ENCODE measurements around the gene ADAM8. TPM values are rescaled to one million over a fixed set of nuclear protein-coding genes. Genes with fewer than 3 reads are reported as not detected.
"Not testable (repeated sequence)": the region's sequence is repeated elsewhere in the genome, so short reads cannot be mapped to it uniquely, and the experiment has no call there.

Gene ADAM8
- total and polyA plus RNA-seq, 2 donors (not counting 1 experiment from before 2014, with no cell fraction given) = 116 to 196 TPM

DNA sequence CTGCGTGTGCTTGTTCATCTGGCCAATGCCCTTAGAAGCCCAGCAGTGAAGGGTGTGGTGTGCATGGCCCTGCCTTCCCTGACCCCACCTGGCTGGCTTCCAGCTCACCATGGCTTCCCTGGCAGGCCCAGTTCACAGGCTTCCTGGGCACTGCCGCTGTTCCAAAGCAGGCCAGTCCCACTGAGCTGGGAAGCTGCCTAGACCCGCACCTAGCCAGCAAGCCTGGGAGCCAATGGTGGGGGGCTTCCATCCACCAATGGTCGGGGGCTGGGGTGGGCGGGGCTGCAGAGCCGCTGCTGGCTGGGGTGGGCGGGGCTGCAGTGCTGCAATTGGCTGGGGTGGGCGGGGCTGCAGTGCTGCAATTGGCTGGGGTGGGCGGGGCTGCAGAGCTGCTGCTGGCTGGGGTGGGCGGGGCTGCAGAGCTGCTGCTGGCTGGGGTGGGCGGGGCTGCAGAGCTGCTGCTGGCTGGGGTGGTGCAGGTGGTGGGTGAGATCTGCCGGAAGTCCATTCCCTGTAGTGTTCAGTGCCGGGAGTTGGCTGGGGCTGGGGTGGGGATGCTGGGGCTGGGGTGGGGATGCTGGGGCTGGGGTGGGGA, 47.6 kb upstream of the ADAM8 start:
- no peak for TF ChIP-seq EZH2 (IDR thresholded peaks at IDR 0.05; ENCODE audit: borderline replicate concordance, insufficient read depth, low read depth, low read length, poor library complexity, severe bottlenecking)
- TF ChIP-seq, protein P1, sequence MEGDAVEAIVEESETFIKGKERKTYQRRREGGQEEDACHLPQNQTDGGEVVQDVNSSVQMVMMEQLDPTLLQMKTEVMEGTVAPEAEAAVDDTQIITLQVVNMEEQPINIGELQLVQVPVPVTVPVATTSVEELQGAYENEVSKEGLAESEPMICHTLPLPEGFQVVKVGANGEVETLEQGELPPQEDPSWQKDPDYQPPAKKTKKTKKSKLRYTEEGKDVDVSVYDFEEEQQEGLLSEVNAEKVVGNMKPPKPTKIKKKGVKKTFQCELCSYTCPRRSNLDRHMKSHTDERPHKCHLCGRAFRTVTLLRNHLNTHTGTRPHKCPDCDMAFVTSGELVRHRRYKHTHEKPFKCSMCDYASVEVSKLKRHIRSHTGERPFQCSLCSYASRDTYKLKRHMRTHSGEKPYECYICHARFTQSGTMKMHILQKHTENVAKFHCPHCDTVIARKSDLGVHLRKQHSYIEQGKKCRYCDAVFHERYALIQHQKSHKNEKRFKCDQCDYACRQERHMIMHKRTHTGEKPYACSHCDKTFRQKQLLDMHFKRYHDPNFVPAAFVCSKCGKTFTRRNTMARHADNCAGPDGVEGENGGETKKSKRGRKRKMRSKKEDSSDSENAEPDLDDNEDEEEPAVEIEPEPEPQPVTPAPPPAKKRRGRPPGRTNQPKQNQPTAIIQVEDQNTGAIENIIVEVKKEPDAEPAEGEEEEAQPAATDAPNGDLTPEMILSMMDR (IDR thresholded peaks at IDR 0.05) = no peak
- H3K27me3 Mint-ChIP-seq = peaks cover 50% of the 10 kb centered on the region
- Histone ChIP-seq H3K36me3 (replicated peaks in 1 of 2; ENCODE audit: control extremely low read depth in 1 of 2, control insufficient read depth in 1 of 2, extremely low read depth in 1 of 2, insufficient read depth in 2 of 2, low read length in 1 of 2) (no peaks in the 10 kb centered on the region), H3K27ac (ENCODE audit: low read length in 2 of 2) (no peak overlapping the region), H3K9ac (ENCODE audit: low read length) (peak overlapping the region; percentile 57), H3K27me3 (replicated peaks in 1 of 4; ENCODE audit: control extremely low read depth in 1 of 4, control insufficient read depth in 3 of 4, insufficient read depth in 4 of 4, low read length in 3 of 4) (peaks cover 0 to 52% (median 37%) of the 10 kb centered on the region in 4 experiments), H3K4me1 (ENCODE audit: control insufficient read depth in 2 of 2, insufficient read depth in 2 of 2, low read length in 2 of 2) (peaks cover 17 to 34% of the 10 kb centered on the region in 2 donors), H3K79me2 (ENCODE audit: control insufficient read depth, insufficient read depth, low read length) (no peaks in the 10 kb centered on the region), H3K4me3 (ENCODE audit: control extremely low read depth in 1 of 5, extremely low read depth in 1 of 5, insufficient read depth in 1 of 5, low read depth in 2 of 5, low read length in 4 of 5) (no peak overlapping the region), H4K20me1 (ENCODE audit: control insufficient read depth, insufficient read depth, low read length, poor library complexity, severe bottlenecking) (no peaks in the 10 kb centered on the region), H3K9me3 (ENCODE audit: control extremely low read depth in 1 of 3, control insufficient read depth in 2 of 3, insufficient read depth in 1 of 3, low read length in 2 of 3) (peaks cover 0 to 24% (median 0%) of the 10 kb centered on the region in 3 donors), H2AFZ (ENCODE audit: insufficient read depth, low read depth, low read length, poor library complexity, severe bottlenecking) (no peak overlapping the region), H3K4me2 (replicated peaks; ENCODE audit: low read depth, low read length, poor library complexity, severe bottlenecking) (peak overlapping the region; percentile 85)
- peaks cover 15% of the 10 kb centered on the region for H3K4me1 Mint-ChIP-seq
- WGBS (ENCODE audit: insufficient coverage) = 14% methylated on average over 9 of the region's 13 CpGs
- CTCF ChIA-PET = interaction anchor here (0.6 to 1.6 kb wide), 3 partner anchors 9 to 181 kb away, joined by 3 to 6 read pairs (median 3); partner anchors contain the start of gene MTG1
- peak overlapping the region; percentile 33 for H3K27ac Mint-ChIP-seq
- DNase-seq = peak; percentile 57
- intact Hi-C loops (cut with micrococcal nuclease) = no loop called here
- POLR2A ChIA-PET = interaction anchor here (0.7 to 0.9 kb wide), 2 partner anchors 9 to 49 kb away, joined by 3 read pairs; no protein-coding TSS in a partner anchor
- H3K4me3 Mint-ChIP-seq = peak overlapping the region; percentile 24
- peak; percentile 71 for ATAC-seq (ENCODE audit: low read depth)
- H3K9me3 Mint-ChIP-seq (ENCODE audit: insufficient read depth) = peaks cover 3% of the 10 kb centered on the region

DNA sequence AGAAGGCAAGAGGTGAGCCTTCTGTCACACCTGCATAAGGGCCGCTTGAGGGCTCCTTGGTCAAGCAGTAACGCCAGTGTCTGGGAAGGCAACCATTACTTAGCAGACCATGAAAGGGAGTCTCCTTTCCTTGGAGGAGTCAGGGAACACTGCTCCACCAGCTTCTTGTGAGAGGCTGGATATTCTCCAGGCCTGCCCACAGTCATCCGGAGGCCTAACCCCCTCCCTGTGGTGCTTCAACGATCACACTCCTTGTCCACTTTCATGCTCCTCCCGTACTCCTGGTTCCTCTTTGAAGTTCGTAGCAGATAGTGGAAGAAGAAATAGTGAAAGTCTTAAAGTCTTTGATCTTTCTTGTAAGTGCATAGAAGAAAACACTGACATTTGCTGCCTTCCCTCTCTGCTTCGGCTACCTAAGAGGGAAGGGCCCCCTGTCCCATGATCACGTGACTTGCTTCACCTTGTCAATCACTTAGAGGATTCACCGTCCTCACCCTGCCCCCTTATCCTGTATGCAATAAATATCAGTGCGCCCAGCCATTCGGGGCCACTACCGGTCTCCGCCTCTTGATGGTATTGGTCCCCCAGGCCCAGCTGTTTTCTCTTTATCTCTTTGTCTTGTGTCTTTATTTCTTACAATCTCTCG, 45.5 kb upstream of the ADAM8 start:
- H3K9ac ChIP-seq (ENCODE audit: low read length); H2AFZ ChIP-seq (ENCODE audit: insufficient read depth, low read depth, low read length, poor library complexity, severe bottlenecking); H3K79me2 ChIP-seq (ENCODE audit: control insufficient read depth, insufficient read depth, low read length); DNase-seq; H3K4me2 ChIP-seq (replicated peaks; ENCODE audit: low read depth, low read length, poor library complexity, severe bottlenecking); H3K4me3 ChIP-seq (ENCODE audit: control extremely low read depth in 1 of 5, extremely low read depth in 1 of 5, insufficient read depth in 1 of 5, low read depth in 2 of 5, low read length in 4 of 5); H4K20me1 ChIP-seq (ENCODE audit: control insufficient read depth, insufficient read depth, low read length, poor library complexity, severe bottlenecking); H3K9me3 Mint-ChIP-seq (ENCODE audit: insufficient read depth); H3K27ac ChIP-seq (ENCODE audit: low read length in 2 of 2); H3K27ac Mint-ChIP-seq; intact Hi-C loops (cut with micrococcal nuclease); H3K36me3 ChIP-seq (replicated peaks in 1 of 2; ENCODE audit: control extremely low read depth in 1 of 2, control insufficient read depth in 1 of 2, extremely low read depth in 1 of 2, insufficient read depth in 2 of 2, low read length in 1 of 2); H3K4me3 Mint-ChIP-seq; ATAC-seq (ENCODE audit: low read depth); POLR2A ChIA-PET: not testable (repeated sequence)
- peaks cover 26 to 33% of the 10 kb centered on the region in 2 donors for H3K4me1 ChIP-seq (ENCODE audit: control insufficient read depth in 2 of 2, insufficient read depth in 2 of 2, low read length in 2 of 2)
- Mint-ChIP-seq H3K4me1 (peaks cover 21% of the 10 kb centered on the region), H3K27me3 (peaks cover 40% of the 10 kb centered on the region)
- no CpG with 5 or more reads among the region's 14 CpGs for WGBS (ENCODE audit: insufficient coverage)
- CTCF ChIA-PET = interaction anchor here (1.9 kb wide), 1 partner anchor 8 kb away, joined by 6 read pairs; no protein-coding TSS in a partner anchor
- peaks cover 0 to 41% (median 25%) of the 10 kb centered on the region in 4 experiments for H3K27me3 ChIP-seq (replicated peaks in 1 of 4; ENCODE audit: control extremely low read depth in 1 of 4, control insufficient read depth in 3 of 4, insufficient read depth in 4 of 4, low read length in 3 of 4)
- peaks cover 0 to 28% (median 0%) of the 10 kb centered on the region in 3 donors for H3K9me3 ChIP-seq (ENCODE audit: control extremely low read depth in 1 of 3, control insufficient read depth in 2 of 3, insufficient read depth in 1 of 3, low read length in 2 of 3)

DNA sequence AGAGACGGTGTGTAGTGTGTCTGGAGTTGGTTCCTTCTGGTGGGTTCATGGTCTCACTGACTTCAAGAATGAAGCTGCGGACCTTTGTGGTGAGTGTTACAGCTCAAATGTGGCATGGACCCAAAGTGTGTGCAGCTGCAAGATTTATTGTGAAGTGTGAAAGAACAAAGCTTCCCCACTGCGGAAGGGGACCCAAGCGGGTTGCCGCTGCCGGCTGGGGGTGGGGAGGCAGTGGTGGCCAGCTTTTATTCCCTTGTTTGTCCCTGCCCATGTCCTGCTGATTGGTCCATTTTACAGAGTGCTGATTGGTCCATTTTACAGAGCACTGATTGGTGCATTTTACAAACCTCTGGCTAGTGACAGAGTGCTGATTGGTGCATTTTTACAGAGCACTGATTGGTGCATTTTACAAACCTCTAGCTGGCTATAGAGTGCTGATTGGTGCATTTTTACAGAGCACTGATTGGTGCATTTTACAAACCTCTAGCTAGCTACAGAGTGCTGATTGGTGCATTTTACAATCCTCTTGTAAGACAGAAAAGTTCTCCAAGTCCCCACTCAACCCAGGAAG, 44.3 kb upstream of the ADAM8 start:
- not testable (repeated sequence) for H2AFZ ChIP-seq (ENCODE audit: insufficient read depth, low read depth, low read length, poor library complexity, severe bottlenecking)
- POLR2A ChIA-PET = interaction anchor here (0.6 kb wide), 1 partner anchor 18 kb away, joined by 4 read pairs; no protein-coding TSS in a partner anchor
- CTCF ChIA-PET = interaction anchor here (1.9 to 3.4 kb wide), 2 partner anchors 9 to 64 kb away, joined by 6 to 11 read pairs; no protein-coding TSS in a partner anchor

More for the DNA sequence above, 44.3 kb upstream of the ADAM8 start:
- H3K36me3 ChIP-seq (replicated peaks in 1 of 2; ENCODE audit: control extremely low read depth in 1 of 2, control insufficient read depth in 1 of 2, extremely low read depth in 1 of 2, insufficient read depth in 2 of 2, low read length in 1 of 2); H3K79me2 ChIP-seq (ENCODE audit: control insufficient read depth, insufficient read depth, low read length); H4K20me1 ChIP-seq (ENCODE audit: control insufficient read depth, insufficient read depth, low read length, poor library complexity, severe bottlenecking); H3K27ac Mint-ChIP-seq; H3K4me3 Mint-ChIP-seq; ATAC-seq (ENCODE audit: low read depth); H3K4me2 ChIP-seq (replicated peaks; ENCODE audit: low read depth, low read length, poor library complexity, severe bottlenecking); H3K9me3 Mint-ChIP-seq (ENCODE audit: insufficient read depth); H3K9ac ChIP-seq (ENCODE audit: low read length); DNase-seq; intact Hi-C loops (cut with micrococcal nuclease); H3K4me3 ChIP-seq (ENCODE audit: control extremely low read depth in 1 of 5, extremely low read depth in 1 of 5, insufficient read depth in 1 of 5, low read depth in 2 of 5, low read length in 4 of 5); H3K27ac ChIP-seq (ENCODE audit: low read length in 2 of 2): not testable (repeated sequence)
- Histone ChIP-seq H3K4me1 (ENCODE audit: control insufficient read depth in 2 of 2, insufficient read depth in 2 of 2, low read length in 2 of 2) (peaks cover 20 to 21% of the 10 kb centered on the region in 2 donors), H3K9me3 (ENCODE audit: control extremely low read depth in 1 of 3, control insufficient read depth in 2 of 3, insufficient read depth in 1 of 3, low read length in 2 of 3) (peaks cover 0 to 22% (median 0%) of the 10 kb centered on the region in 3 donors), H3K27me3 (replicated peaks in 1 of 4; ENCODE audit: control extremely low read depth in 1 of 4, control insufficient read depth in 3 of 4, insufficient read depth in 4 of 4, low read length in 3 of 4) (peaks cover 0 to 28% (median 12%) of the 10 kb centered on the region in 4 experiments)
- Mint-ChIP-seq H3K4me1 (peaks cover 18% of the 10 kb centered on the region), H3K27me3 (peaks cover 28% of the 10 kb centered on the region)
- WGBS (ENCODE audit: insufficient coverage) = 78% methylated on average over 5 of the region's 6 CpGs
